Neural progenitor cell (in vitro differentiated cells): ENCODE results near the gene BGN. TPM values are rescaled to one million over a fixed set of nuclear protein-coding genes. Genes with fewer than 3 reads are reported as not detected.

ENCODE experiments used
- DNase-seq: peaks from one replicate; pipeline ENCODE4 v3.0.0-alpha.2; 2016; ENCODE audit warnings: low spot score
- H2AFZ ChIP-seq: fragments of 200-600 bp; sonication (generic); replicated peaks from 2 replicates; pipeline ENCODE4 v1.6.1; 2016; ENCODE audit warnings: antibody characterized with exemption
- H3F3A ChIP-seq: fragments of 200-600 bp; sonication (generic); 2 replicates; pipeline ENCODE4 v1.6.1; 2016; ENCODE audit warnings: antibody characterized with exemption, low read depth
- H3K27ac ChIP-seq: fragments of 200-600 bp; sonication (generic); 2 replicates; pipeline ENCODE4 v1.5.1; 2016; ENCODE audit warnings: mild to moderate bottlenecking
- H3K27me3 ChIP-seq: fragments of 200-600 bp; sonication (generic); 2 replicates; pipeline ENCODE4 v1.6.1; 2016; ENCODE audit warnings: mild to moderate bottlenecking, moderate library complexity
- H3K36me3 ChIP-seq: fragments of 200-600 bp; sonication (generic); 2 replicates; pipeline ENCODE4 v1.5.1; 2016
- H3K4me1 ChIP-seq: fragments of 200-600 bp; sonication (generic); 2 replicates; pipeline ENCODE4 v1.6.1; 2016; ENCODE audit warnings: mixed run types
- H3K4me2 ChIP-seq: fragments of 200-600 bp; sonication (generic); 2 replicates; pipeline ENCODE4 v1.6.1; 2016
- H3K4me3 ChIP-seq: fragments of 200-600 bp; sonication (generic); 2 replicates; pipeline ENCODE4 v1.5.1; 2016
- H3K79me2 ChIP-seq: fragments of 200-600 bp; sonication (generic); 2 replicates; pipeline ENCODE4 v1.6.1; 2016; ENCODE audit warnings: low read depth
- H3K9ac ChIP-seq: fragments of 200-600 bp; sonication (generic); 2 replicates; pipeline ENCODE4 v1.6.1; 2016
- H3K9me3 ChIP-seq: fragments of 200-600 bp; sonication (generic); 2 replicates; pipeline ENCODE4 v1.5.1; 2016; ENCODE audit warnings: low read depth
- H4K20me1 ChIP-seq: fragments of 200-600 bp; sonication (generic); 2 replicates; pipeline ENCODE4 v1.6.1; 2016; ENCODE audit warnings: low read depth
- H3K27ac Mint-ChIP-seq: 3 replicates; pipeline ENCODE4 v1.8.0; 2021; ENCODE audit warnings: mixed read lengths
- H3K27me3 Mint-ChIP-seq: 2 replicates; pipeline ENCODE4 v1.8.0; 2022; ENCODE audit warnings: low read depth, mild to moderate bottlenecking, inconsistent platforms, moderate library complexity, mixed read lengths; ENCODE audit not compliant: insufficient read depth
- H3K36me3 Mint-ChIP-seq: 3 replicates; pipeline ENCODE4 v1.8.0; 2021; ENCODE audit warnings: mixed read lengths
- H3K4me1 Mint-ChIP-seq: 3 replicates; pipeline ENCODE4 v1.8.0; 2021; ENCODE audit warnings: mixed read lengths
- H3K4me3 Mint-ChIP-seq: 3 replicates; pipeline ENCODE4 v1.8.0; 2021; ENCODE audit warnings: mild to moderate bottlenecking, moderate library complexity, mixed read lengths
- H3K9me3 Mint-ChIP-seq: 3 replicates; pipeline ENCODE4 v1.8.0; 2020; ENCODE audit warnings: mixed read lengths
- CTCF ChIP-seq: fragments of 200-600 bp; sonication (generic); IDR thresholded peaks from 2 replicates; pipeline ENCODE4 v1.5.1; 2017; ENCODE audit warnings: antibody characterized with exemption, mild to moderate bottlenecking
- EZH2 ChIP-seq: fragments of 200-600 bp; sonication (generic); IDR thresholded peaks from 2 replicates; pipeline ENCODE4 v1.6.1; 2017; ENCODE audit warnings: antibody characterized with exemption, mild to moderate bottlenecking, moderate library complexity
- EZH2phosphoT487 ChIP-seq: fragments of 200-600 bp; sonication (generic); IDR thresholded peaks from 2 replicates; pipeline ENCODE4 v1.6.1; 2017; ENCODE audit warnings: antibody characterized with exemption
- total RNA-seq: library from RNA; depleted of rRNA; stranded (reverse); fragments of >200 nt; gene quantifications from 2 replicates; pipeline ENCODE4 v1.2.3, GENCODE V29; 2015; ENCODE audit warnings: low replicate concordance

The BGN gene
- total RNA-seq, 1 donor from 2014 or later: not detected

- Mint-ChIP-seq H3K4me3 (no peak overlapping the region), H3K4me1 (peaks cover 5% of the 10 kb centered on the region), H3K27ac (no peak overlapping the region), H3K27me3 (peaks cover 3% of the 10 kb centered on the region), H3K36me3 (no peaks in the 10 kb centered on the region), H3K9me3 (peaks cover 32% of the 10 kb centered on the region)
- no peaks in the 10 kb centered on the region for H3K9me3 ChIP-seq
- no peaks in the 10 kb centered on the region for H4K20me1 ChIP-seq
- no peak overlapping the region for H3K9ac ChIP-seq
- peak; percentile 74 for DNase-seq
- H3K4me2 ChIP-seq: no peak overlapping the region
- no peak overlapping the region for H2AFZ ChIP-seq
- H3K4me3 ChIP-seq: no peak overlapping the region
- no peaks in the 10 kb centered on the region for H3K4me1 ChIP-seq
- H3K27ac ChIP-seq: no peak overlapping the region
- H3K36me3 ChIP-seq: no peaks in the 10 kb centered on the region
- no peaks in the 10 kb centered on the region for H3F3A ChIP-seq
- TF ChIP-seq EZH2phosphoT487: no peak
- peak; percentile 65 for TF ChIP-seq CTCF
- H3K79me2 ChIP-seq: no peaks in the 10 kb centered on the region
- no peaks in the 10 kb centered on the region for H3K27me3 ChIP-seq
Measured at GRCh38 chrX:153554519-153555167, 59.9 kb downstream of the BGN start.

- Mint-ChIP-seq H3K4me3 (no peak overlapping the region), H3K4me1 (peaks cover 5% of the 10 kb centered on the region), H3K27me3 (peaks cover 3% of the 10 kb centered on the region), H3K9me3 (peaks cover 33% of the 10 kb centered on the region), H3K27ac (no peak overlapping the region), H3K36me3 (no peaks in the 10 kb centered on the region)
- Histone ChIP-seq H3K9ac (no peak overlapping the region), H3F3A (no peaks in the 10 kb centered on the region), H3K27ac (no peak overlapping the region), H2AFZ (no peak overlapping the region), H3K4me2 (no peak overlapping the region), H3K9me3 (no peaks in the 10 kb centered on the region), H3K27me3 (no peaks in the 10 kb centered on the region), H3K4me3 (no peak overlapping the region), H4K20me1 (no peaks in the 10 kb centered on the region), H3K36me3 (no peaks in the 10 kb centered on the region), H3K4me1 (no peaks in the 10 kb centered on the region), H3K79me2 (no peaks in the 10 kb centered on the region)
- TF ChIP-seq CTCF: no peak
- no peak for TF ChIP-seq EZH2phosphoT487
- no peak for TF ChIP-seq EZH2
- no peak for DNase-seq
Measured at GRCh38 chrX:153556767-153557166, 62.0 kb downstream of the BGN start.

- Mint-ChIP-seq H3K4me1 (peaks cover 5% of the 10 kb centered on the region), H3K9me3 (peaks cover 28% of the 10 kb centered on the region), H3K4me3 (no peak overlapping the region), H3K36me3 (no peaks in the 10 kb centered on the region), H3K27ac (no peak overlapping the region), H3K27me3 (peaks cover 5% of the 10 kb centered on the region)
- Histone ChIP-seq H3K79me2 (no peaks in the 10 kb centered on the region), H3K4me3 (no peak overlapping the region), H3K27me3 (no peaks in the 10 kb centered on the region), H3K4me1 (no peaks in the 10 kb centered on the region), H3K36me3 (no peaks in the 10 kb centered on the region), H2AFZ (no peak overlapping the region), H4K20me1 (no peaks in the 10 kb centered on the region), H3F3A (no peaks in the 10 kb centered on the region), H3K4me2 (no peak overlapping the region), H3K9me3 (no peaks in the 10 kb centered on the region), H3K27ac (no peak overlapping the region), H3K9ac (no peak overlapping the region)
- DNase-seq: no peak
- TF ChIP-seq EZH2 (no peak), EZH2phosphoT487 (no peak)
Measured at GRCh38 chrX:153557618-153558355, 63.0 kb downstream of the BGN start.

Other genes with a start within 250 kb of the BGN start
- 0.22 TPM in 1 of 2 replicates, not detected in the other for gene PNMA6F, start 173.2 kb upstream of the BGN start, total RNA-seq
- 7.5 and 8.2 TPM in 2 replicates for gene ZNF275, start 160.8 kb upstream of the BGN start, total RNA-seq
- not detected in 2 replicates for gene PNMA6E, start 93.6 kb upstream of the BGN start, total RNA-seq
- gene ZFP92, start 83.5 kb upstream of the BGN start, total RNA-seq: 0.22 TPM in 1 of 2 replicates, not detected in the other
- gene TREX2, start 48.9 kb upstream of the BGN start, total RNA-seq: 0.96 TPM in 1 of 2 replicates, not detected in the other
- gene HAUS7, start 24.4 kb upstream of the BGN start, total RNA-seq: 13.1 and 25.9 TPM in 2 replicates
- 0.59 TPM in 1 of 2 replicates, not detected in the other for gene ATP2B3, start 22.7 kb downstream of the BGN start, total RNA-seq
- 15.2 and 22.2 TPM in 2 replicates for gene CCNQ, start 104.2 kb downstream of the BGN start, total RNA-seq
- 0.21 and 2.0 TPM in 2 replicates for gene DUSP9, start 152.2 kb downstream of the BGN start, total RNA-seq
- gene PNCK, start 178.8 kb downstream of the BGN start, total RNA-seq: 19.7 and 53.5 TPM in 2 replicates
- 94.1 and 191 TPM in 2 replicates for gene SLC6A8, start 192.9 kb downstream of the BGN start, total RNA-seq
- gene BCAP31, start 229.4 kb downstream of the BGN start, total RNA-seq: 52.5 and 68.7 TPM in 2 replicates
- 0.79 and 5.0 TPM in 2 replicates for gene ABCD1, start 229.9 kb downstream of the BGN start, total RNA-seq